ENCODE data around the gene ZNF561.

Gene ZNF561

GRCh38 chr19:9636018-9636417 lies 15.0 kb upstream of the ZNF561 start:
- Histone ChIP-seq H3K36me3 (ENCODE audit: control insufficient read depth in 2 of 2, insufficient read depth in 2 of 2, low read length in 2 of 2) (peaks cover 24 to 27% of the 10 kb centered on the region in 2 donors), H3K9ac (ENCODE audit: low read length in 2 of 2) (no peak overlapping the region), H3K4me1 (ENCODE audit: control insufficient read depth, insufficient read depth, low read length) (no peaks in the 10 kb centered on the region), H3K27ac (ENCODE audit: low read length) (no peak overlapping the region), H3K27me3 (ENCODE audit: control insufficient read depth in 1 of 2, insufficient read depth in 2 of 2, low read length in 2 of 2) (no peaks in the 10 kb centered on the region), H3K4me3 (ENCODE audit: low read length in 2 of 2) (no peak overlapping the region), H3K9me3 (ENCODE audit: control insufficient read depth in 2 of 2, low read length in 2 of 2) (no peaks in the 10 kb centered on the region)

DNA sequence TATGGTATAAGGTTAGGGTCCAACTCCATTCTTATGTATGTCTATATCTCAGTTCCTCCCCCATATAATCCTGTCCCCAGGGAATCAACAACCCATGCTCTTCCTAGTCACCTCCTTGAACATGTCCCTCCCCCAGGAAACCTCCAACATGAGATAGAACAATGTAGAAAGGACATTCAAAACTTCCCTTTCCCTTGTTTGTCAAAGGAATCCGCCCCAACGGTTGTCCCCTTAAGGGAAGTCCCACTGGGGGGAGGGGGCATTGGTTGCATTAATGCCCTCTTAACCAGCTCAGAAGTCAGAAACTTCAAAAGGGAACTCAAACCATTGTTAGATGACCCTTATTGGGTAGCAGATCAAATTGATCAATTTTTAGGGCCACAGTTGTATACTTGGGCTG lies 6.8 kb upstream of the ZNF561 start:
- Histone ChIP-seq H3K27ac (ENCODE audit: low read length) (no peak overlapping the region), H3K4me1 (ENCODE audit: control insufficient read depth, insufficient read depth, low read length) (peaks cover under 1% of the 10 kb centered on the region), H3K9ac (ENCODE audit: low read length in 2 of 2) (no peak overlapping the region), H3K9me3 (ENCODE audit: control insufficient read depth in 2 of 2, low read length in 2 of 2) (no peaks in the 10 kb centered on the region), H3K4me3 (ENCODE audit: low read length in 2 of 2) (no peak overlapping the region), H3K27me3 (ENCODE audit: control insufficient read depth in 1 of 2, insufficient read depth in 2 of 2, low read length in 2 of 2) (no peaks in the 10 kb centered on the region), H3K36me3 (ENCODE audit: control insufficient read depth in 2 of 2, insufficient read depth in 2 of 2, low read length in 2 of 2) (peaks cover 7 to 16% of the 10 kb centered on the region in 2 donors)

GRCh38 chr19:9622531-9622930 lies 1.5 kb upstream of the ZNF561 start:
- Histone ChIP-seq H3K4me3 (ENCODE audit: low read length in 2 of 2) (peak overlapping the region in 1 of 2 donors; percentile 20), H3K9ac (ENCODE audit: low read length in 2 of 2) (no peak overlapping the region), H3K4me1 (ENCODE audit: control insufficient read depth, insufficient read depth, low read length) (peaks cover 20% of the 10 kb centered on the region), H3K9me3 (ENCODE audit: control insufficient read depth in 2 of 2, low read length in 2 of 2) (no peaks in the 10 kb centered on the region), H3K27me3 (ENCODE audit: control insufficient read depth in 1 of 2, insufficient read depth in 2 of 2, low read length in 2 of 2) (no peaks in the 10 kb centered on the region), H3K27ac (ENCODE audit: low read length) (no peak overlapping the region), H3K36me3 (ENCODE audit: control insufficient read depth in 2 of 2, insufficient read depth in 2 of 2, low read length in 2 of 2) (peaks cover 6 to 12% of the 10 kb centered on the region in 2 donors)

DNA sequence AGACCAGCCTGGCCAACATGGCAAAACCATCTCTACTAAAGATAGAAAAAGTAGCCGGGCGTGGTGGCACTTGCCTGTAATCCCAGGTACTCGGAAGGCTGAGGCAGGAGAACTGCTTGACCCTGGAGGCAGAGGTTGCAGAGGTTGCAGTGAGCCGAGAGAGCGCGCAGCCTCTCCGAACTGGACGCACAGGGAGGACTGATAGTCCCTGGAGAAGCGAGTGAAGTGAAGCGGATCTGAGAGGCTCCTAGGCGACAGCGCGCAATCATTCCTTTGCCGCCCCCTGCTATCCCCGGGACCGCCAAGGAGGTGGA lies 233 bp downstream of the ZNF561 start:
- H3K27ac ChIP-seq (ENCODE audit: low read length), result peak overlapping the region; percentile 94
- H3K9me3 ChIP-seq (ENCODE audit: control insufficient read depth in 2 of 2, low read length in 2 of 2), result no peaks in the 10 kb centered on the region
- H3K4me1 ChIP-seq (ENCODE audit: control insufficient read depth, insufficient read depth, low read length), result peaks cover 20% of the 10 kb centered on the region
- H3K4me3 ChIP-seq (ENCODE audit: low read length in 2 of 2), result peak overlapping the region; percentile 83 to 100
- H3K36me3 ChIP-seq (ENCODE audit: control insufficient read depth in 2 of 2, insufficient read depth in 2 of 2, low read length in 2 of 2), result peaks cover 14 to 19% of the 10 kb centered on the region in 2 donors
- H3K9ac ChIP-seq (ENCODE audit: low read length in 2 of 2), result peak overlapping the region; percentile 75 to 97
- no peaks in the 10 kb centered on the region for H3K27me3 ChIP-seq (ENCODE audit: control insufficient read depth in 1 of 2, insufficient read depth in 2 of 2, low read length in 2 of 2)

DNA sequence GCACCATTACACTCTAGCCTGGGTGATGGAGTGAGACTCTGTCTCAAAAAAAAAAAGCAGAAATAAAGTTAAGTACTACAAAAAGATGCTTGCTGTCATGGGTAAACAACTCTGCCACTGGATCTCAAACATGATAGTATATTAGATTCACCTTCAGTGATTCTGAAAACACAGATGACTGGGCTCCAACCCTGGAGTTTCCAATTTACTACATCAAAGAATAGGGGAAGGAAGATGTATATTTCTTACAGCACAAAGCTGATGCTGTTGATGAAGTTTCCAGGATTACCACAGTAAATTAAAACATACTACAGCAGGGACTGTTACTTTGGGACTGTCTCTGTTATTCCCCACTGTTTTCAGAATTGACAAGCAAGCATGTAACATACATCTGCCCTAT lies 5.2 kb downstream of the ZNF561 start:
- H3K4me1 ChIP-seq (ENCODE audit: control insufficient read depth, insufficient read depth, low read length), result peaks cover 6% of the 10 kb centered on the region
- H3K27me3 ChIP-seq (ENCODE audit: control insufficient read depth in 1 of 2, insufficient read depth in 2 of 2, low read length in 2 of 2), result no peaks in the 10 kb centered on the region
- H3K36me3 ChIP-seq (ENCODE audit: control insufficient read depth in 2 of 2, insufficient read depth in 2 of 2, low read length in 2 of 2), result peaks cover 51 to 59% of the 10 kb centered on the region in 2 donors
- no peak overlapping the region for H3K9ac ChIP-seq (ENCODE audit: low read length in 2 of 2)
- peaks cover 8 to 13% of the 10 kb centered on the region in 2 donors for H3K9me3 ChIP-seq (ENCODE audit: control insufficient read depth in 2 of 2, low read length in 2 of 2)
- no peak overlapping the region for H3K4me3 ChIP-seq (ENCODE audit: low read length in 2 of 2)
- H3K27ac ChIP-seq (ENCODE audit: low read length), result no peak overlapping the region

DNA sequence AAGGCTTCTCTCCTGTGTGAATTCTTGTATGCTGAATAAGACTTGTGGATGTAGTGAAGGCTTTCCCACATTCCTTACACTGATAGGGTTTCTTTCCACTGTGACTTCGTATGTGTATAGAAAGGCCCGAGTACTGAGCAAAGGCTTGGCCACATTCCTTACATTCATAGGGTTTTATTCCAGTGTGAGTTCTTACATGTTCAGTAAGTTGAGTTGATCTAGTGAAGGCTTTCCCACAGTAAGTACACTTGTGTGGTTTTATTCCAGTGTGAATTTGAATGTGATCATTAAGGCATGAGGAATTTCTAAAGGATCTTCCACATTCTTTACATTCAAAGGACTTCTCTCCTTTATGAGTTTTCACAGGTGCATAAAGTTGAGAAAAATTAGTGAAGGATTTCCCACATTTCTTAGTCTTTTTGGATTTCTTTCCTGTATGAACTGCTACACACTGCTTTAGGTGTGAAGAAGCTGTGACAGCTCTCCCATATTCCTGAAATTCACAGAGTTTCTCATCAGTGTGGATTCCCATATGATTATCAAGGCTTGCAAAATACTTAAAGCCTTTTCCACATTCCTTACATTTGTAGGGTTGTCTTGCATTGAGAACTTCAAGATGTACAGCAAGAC lies 10.4 kb downstream of the ZNF561 start:
- H3K36me3 ChIP-seq (ENCODE audit: control insufficient read depth in 2 of 2, insufficient read depth in 2 of 2, low read length in 2 of 2), result peaks cover 55 to 59% of the 10 kb centered on the region in 2 donors
- no peak overlapping the region for H3K27ac ChIP-seq (ENCODE audit: low read length)
- H3K9ac ChIP-seq (ENCODE audit: low read length in 2 of 2), result no peak overlapping the region
- H3K4me1 ChIP-seq (ENCODE audit: control insufficient read depth, insufficient read depth, low read length), result no peaks in the 10 kb centered on the region
- no peaks in the 10 kb centered on the region for H3K27me3 ChIP-seq (ENCODE audit: control insufficient read depth in 1 of 2, insufficient read depth in 2 of 2, low read length in 2 of 2)
- H3K4me3 ChIP-seq (ENCODE audit: low read length in 2 of 2), result no peak overlapping the region
- H3K9me3 ChIP-seq (ENCODE audit: control insufficient read depth in 2 of 2, low read length in 2 of 2), result peaks cover 22 to 30% of the 10 kb centered on the region in 2 donors

GRCh38 chr19:9608912-9609311 lies 12.1 kb downstream of the ZNF561 start:
- Histone ChIP-seq H3K36me3 (ENCODE audit: control insufficient read depth in 2 of 2, insufficient read depth in 2 of 2, low read length in 2 of 2) (peaks cover 46 to 50% of the 10 kb centered on the region in 2 donors), H3K27me3 (ENCODE audit: control insufficient read depth in 1 of 2, insufficient read depth in 2 of 2, low read length in 2 of 2) (no peaks in the 10 kb centered on the region), H3K4me1 (ENCODE audit: control insufficient read depth, insufficient read depth, low read length) (no peaks in the 10 kb centered on the region), H3K9me3 (ENCODE audit: control insufficient read depth in 2 of 2, low read length in 2 of 2) (peaks cover 22 to 30% of the 10 kb centered on the region in 2 donors), H3K27ac (ENCODE audit: low read length) (no peak overlapping the region), H3K9ac (ENCODE audit: low read length in 2 of 2) (no peak overlapping the region), H3K4me3 (ENCODE audit: low read length in 2 of 2) (no peak overlapping the region)

GRCh38 chr19:9597027-9597426 lies 24.0 kb downstream of the ZNF561 start:
- H3K27ac ChIP-seq (ENCODE audit: low read length), result no peak overlapping the region
- H3K4me3 ChIP-seq (ENCODE audit: low read length in 2 of 2), result no peak overlapping the region
- H3K9me3 ChIP-seq (ENCODE audit: control insufficient read depth in 2 of 2, low read length in 2 of 2), result peaks cover 0 to 4% of the 10 kb centered on the region in 2 donors
- no peak overlapping the region for H3K9ac ChIP-seq (ENCODE audit: low read length in 2 of 2)
- peaks cover 0 to 5% of the 10 kb centered on the region in 2 donors for H3K27me3 ChIP-seq (ENCODE audit: control insufficient read depth in 1 of 2, insufficient read depth in 2 of 2, low read length in 2 of 2)
- H3K4me1 ChIP-seq (ENCODE audit: control insufficient read depth, insufficient read depth, low read length), result no peaks in the 10 kb centered on the region
- H3K36me3 ChIP-seq (ENCODE audit: control insufficient read depth in 2 of 2, insufficient read depth in 2 of 2, low read length in 2 of 2), result no peaks in the 10 kb centered on the region

- peaks cover 8% of the 10 kb centered on the region for H3K4me1 ChIP-seq (ENCODE audit: control insufficient read depth, insufficient read depth, low read length)
- H3K4me3 ChIP-seq (ENCODE audit: low read length in 2 of 2), result no peak overlapping the region
- H3K27ac ChIP-seq (ENCODE audit: low read length), result no peak overlapping the region
- H3K9me3 ChIP-seq (ENCODE audit: control insufficient read depth in 2 of 2, low read length in 2 of 2), result no peaks in the 10 kb centered on the region
- H3K27me3 ChIP-seq (ENCODE audit: control insufficient read depth in 1 of 2, insufficient read depth in 2 of 2, low read length in 2 of 2), result peaks cover 0 to 2% of the 10 kb centered on the region in 2 donors
- no peak overlapping the region for H3K9ac ChIP-seq (ENCODE audit: low read length in 2 of 2)
- H3K36me3 ChIP-seq (ENCODE audit: control insufficient read depth in 2 of 2, insufficient read depth in 2 of 2, low read length in 2 of 2), result no peaks in the 10 kb centered on the region
Measured at GRCh38 chr19:9586764-9587163, 34.3 kb downstream of the ZNF561 start.

DNA sequence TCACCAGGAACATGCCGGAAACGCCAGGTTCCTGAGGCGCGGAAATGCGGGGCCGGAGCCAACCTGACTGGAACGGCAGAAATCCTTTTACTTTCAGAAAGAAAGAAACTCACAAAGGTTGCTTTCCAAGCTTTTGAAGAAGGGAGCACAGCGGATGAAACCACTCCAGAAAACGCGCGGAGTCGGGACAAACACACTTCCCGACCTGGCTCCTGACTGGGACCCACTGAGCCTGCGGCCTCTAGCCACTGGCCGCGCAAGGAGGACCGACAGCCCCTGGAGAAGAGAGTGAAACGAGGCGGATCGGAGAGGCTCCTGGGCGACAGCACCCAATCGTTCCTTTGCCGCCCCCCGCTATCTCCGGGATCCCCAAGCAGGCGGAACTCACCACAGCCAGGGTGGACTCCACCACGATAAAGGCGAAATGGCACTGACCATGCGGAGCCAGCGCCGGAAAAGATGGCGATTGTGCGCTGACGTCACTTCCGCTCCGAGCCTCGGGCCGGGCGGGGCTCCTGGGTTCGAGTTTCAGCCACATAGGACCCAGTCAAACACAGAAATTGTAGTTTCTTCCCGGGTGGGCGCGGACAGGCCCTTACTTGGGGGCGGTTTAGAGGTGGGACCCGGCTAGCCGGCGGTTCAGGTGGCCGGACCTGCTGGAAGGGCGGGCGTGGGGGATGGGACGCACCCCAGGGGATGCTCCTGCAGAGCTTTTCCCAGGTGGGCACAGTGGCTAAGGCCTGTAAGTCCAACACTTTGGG lies 36.8 kb downstream of the ZNF561 start, which contains the start of gene ZNF121:
ZNF121 (minus strand) TSS at position 432 of the 761 bp plus-strand sequence. CDS start 16,407 bp downstream, outside the sequence.
- no peaks in the 10 kb centered on the region for H3K9me3 ChIP-seq (ENCODE audit: control insufficient read depth in 2 of 2, low read length in 2 of 2)
- peak within 1 kb of the TSS; percentile 90 to 92 for H3K9ac ChIP-seq (ENCODE audit: low read length in 2 of 2)
- H3K27me3 ChIP-seq (ENCODE audit: control insufficient read depth in 1 of 2, insufficient read depth in 2 of 2, low read length in 2 of 2), result no peaks in the 10 kb centered on the region
- peaks cover 0 to 6% of the 10 kb centered on the region in 2 donors for H3K36me3 ChIP-seq (ENCODE audit: control insufficient read depth in 2 of 2, insufficient read depth in 2 of 2, low read length in 2 of 2)
- peaks cover 8% of the 10 kb centered on the region for H3K4me1 ChIP-seq (ENCODE audit: control insufficient read depth, insufficient read depth, low read length)
- H3K4me3 ChIP-seq (ENCODE audit: low read length in 2 of 2), result peak within 1 kb of the TSS; percentile 96 to 98
- H3K27ac ChIP-seq (ENCODE audit: low read length), result peak within 1 kb of the TSS; percentile 85

Measured in stomach smooth muscle (tissue), 2 donors.